WTC11 (cell line): ENCODE results near the gene PRKAR2A. TPM values are rescaled to one million over a fixed set of nuclear protein-coding genes. Genes with fewer than 3 reads are reported as not detected.

Source experiments
- CREB1 ChIP-seq: sonication (generic); formaldehyde crosslinking; IDR thresholded peaks from 2 replicates; pipeline ENCODE4 v1.8.0; 2023; ENCODE audit warnings: mild to moderate bottlenecking, missing genetic modification reagents
- ESRRA ChIP-seq: sonication (generic); formaldehyde crosslinking; IDR thresholded peaks from 2 replicates; pipeline ENCODE4 v1.8.1; 2022; ENCODE audit warnings: mild to moderate bottlenecking, missing genetic modification reagents, borderline replicate concordance
- GRHL2 ChIP-seq: fragments of 250-450 bp; sonication (Bioruptor Pico); IDR thresholded peaks from 2 replicates; pipeline ENCODE4 v1.8.0; 2022; ENCODE audit warnings: mild to moderate bottlenecking, moderate library complexity; ENCODE audit not compliant: insufficient replicate concordance, severe bottlenecking
- HMGA2 ChIP-seq: fragments of 250-450 bp; sonication (Bioruptor Pico); IDR thresholded peaks from 2 replicates; pipeline ENCODE4 v1.4.0; 2021; ENCODE audit warnings: mild to moderate bottlenecking, moderate library complexity
- MYBL2 ChIP-seq: sonication (generic); formaldehyde crosslinking; IDR thresholded peaks from 2 replicates; pipeline ENCODE4 v1.8.1; 2023; ENCODE audit warnings: mild to moderate bottlenecking, moderate library complexity, missing genetic modification reagents
- NFE2L1 ChIP-seq: sonication (generic); formaldehyde crosslinking; IDR thresholded peaks from 2 replicates; pipeline ENCODE4 v1.8.1; 2023; ENCODE audit warnings: missing genetic modification reagents
- PRRX2 ChIP-seq: fragments of 250-450 bp; sonication (Bioruptor Pico); IDR thresholded peaks from 2 replicates; pipeline ENCODE4 v1.8.0; 2021; ENCODE audit warnings: mild to moderate bottlenecking
- ZNF121 ChIP-seq: sonication (generic); formaldehyde crosslinking; IDR thresholded peaks from 2 replicates; pipeline ENCODE4 v1.8.0; 2023; ENCODE audit warnings: missing genetic modification reagents
- ZNF263 ChIP-seq: sonication (generic); formaldehyde crosslinking; IDR thresholded peaks from 2 replicates; pipeline ENCODE4 v1.8.1; 2022; ENCODE audit warnings: low read depth, mild to moderate bottlenecking, moderate library complexity, missing genetic modification reagents
- ZNF317 ChIP-seq: sonication (generic); formaldehyde crosslinking; IDR thresholded peaks from 2 replicates; pipeline ENCODE4 v1.8.1; 2023; ENCODE audit warnings: low read depth, mild to moderate bottlenecking, moderate library complexity, missing genetic modification reagents, borderline replicate concordance
- ZNF416 ChIP-seq: fragments of 250-450 bp; sonication (Bioruptor Pico); IDR thresholded peaks from 2 replicates; pipeline ENCODE4 v1.9.0; 2021; ENCODE audit warnings: mild to moderate bottlenecking, inconsistent platforms
- total RNA-seq: library from RNA; stranded (reverse); gene quantifications from 3 replicates; pipeline ENCODE4 v1.2.3, GENCODE V29; 2021
- TF ChIP-seq, protein P1 (sequence below): sonication (generic); formaldehyde crosslinking; IDR thresholded peaks from 2 replicates; pipeline ENCODE4 v1.8.1; 2023; ENCODE audit warnings: mild to moderate bottlenecking, missing genetic modification reagents, borderline replicate concordance
- TF ChIP-seq, protein P2 (sequence below): fragments of 250-450 bp; sonication (Bioruptor Pico); IDR thresholded peaks from 2 replicates; pipeline ENCODE4 v1.9.0; 2021; ENCODE audit warnings: mild to moderate bottlenecking, borderline replicate concordance
- TF ChIP-seq, protein P3 (sequence below): fragments of 250-450 bp; sonication (Bioruptor Pico); IDR thresholded peaks from 2 replicates; pipeline ENCODE4 v1.8.0; 2021; ENCODE audit warnings: mild to moderate bottlenecking
- TF ChIP-seq, protein P4 (sequence below): sonication (generic); formaldehyde crosslinking; IDR thresholded peaks from 2 replicates; pipeline ENCODE4 v1.8.1; 2023; ENCODE audit warnings: mild to moderate bottlenecking, moderate library complexity, missing genetic modification reagents
- TF ChIP-seq, protein P5 (sequence below): sonication (generic); formaldehyde crosslinking; IDR thresholded peaks from 2 replicates; pipeline ENCODE4 v1.8.1; 2023; ENCODE audit warnings: mild to moderate bottlenecking, missing genetic modification reagents
- TF ChIP-seq, protein P6 (sequence below): sonication (generic); formaldehyde crosslinking; IDR thresholded peaks from 2 replicates; pipeline ENCODE4 v1.8.1; 2022; ENCODE audit warnings: mild to moderate bottlenecking, moderate library complexity, missing genetic modification reagents
- TF ChIP-seq, protein P7 (sequence below): sonication (generic); formaldehyde crosslinking; conservative IDR thresholded peaks from 2 replicates; pipeline ENCODE4 v1.8.1; 2022; ENCODE audit warnings: mild to moderate bottlenecking, missing genetic modification reagents
- TF ChIP-seq, protein P8 (sequence below): sonication (generic); formaldehyde crosslinking; IDR thresholded peaks from 2 replicates; pipeline ENCODE4 v1.8.0; 2022; ENCODE audit warnings: mild to moderate bottlenecking, missing genetic modification reagents
- TF ChIP-seq, protein P9 (sequence below): sonication (generic); formaldehyde crosslinking; IDR thresholded peaks from 2 replicates; pipeline ENCODE4 v1.8.1; 2022; ENCODE audit warnings: low read depth, missing genetic modification reagents, borderline replicate concordance

Gene PRKAR2A
- total RNA-seq, 1 experiment from 2014 or later: 57.2 TPM

DNA sequence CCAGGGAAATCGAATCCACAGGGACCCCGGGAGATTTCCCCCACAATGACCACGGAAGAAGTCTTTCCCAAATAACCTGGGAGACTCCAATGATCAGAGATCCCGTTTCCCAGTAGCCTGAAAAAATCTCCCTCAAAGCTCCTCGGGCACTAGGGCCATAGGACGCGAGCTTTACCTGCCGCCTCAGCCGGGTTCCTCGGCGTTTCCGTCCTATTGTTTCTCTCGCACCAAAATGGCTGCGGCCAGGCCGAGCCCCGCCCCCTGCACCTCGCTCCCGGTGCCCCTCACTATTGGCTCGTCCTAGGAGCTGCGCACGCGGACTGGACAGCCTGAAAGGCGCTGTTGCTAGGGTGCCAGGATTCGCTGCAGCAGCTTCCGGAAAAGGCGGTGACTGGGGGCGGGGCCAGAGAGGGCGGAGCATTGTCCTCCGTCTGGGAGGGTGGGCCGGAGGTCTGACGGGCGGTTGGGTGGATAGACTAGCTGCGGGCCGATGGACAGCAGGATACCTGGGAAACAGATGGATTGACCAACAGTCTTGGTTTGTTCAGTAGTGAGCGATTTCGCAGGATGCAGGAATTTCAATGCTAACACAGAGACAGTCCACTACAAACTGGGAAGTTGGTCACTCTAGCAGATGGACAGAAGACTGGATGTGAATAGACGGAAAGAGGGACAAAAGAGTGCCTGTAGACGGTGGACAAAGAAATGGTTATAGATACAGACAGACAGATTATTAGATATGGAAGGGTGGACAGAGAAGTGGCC, 130.5 kb downstream of the PRKAR2A start, which contains the start of gene IP6K2 (continued):
- TF ChIP-seq, protein P1, sequence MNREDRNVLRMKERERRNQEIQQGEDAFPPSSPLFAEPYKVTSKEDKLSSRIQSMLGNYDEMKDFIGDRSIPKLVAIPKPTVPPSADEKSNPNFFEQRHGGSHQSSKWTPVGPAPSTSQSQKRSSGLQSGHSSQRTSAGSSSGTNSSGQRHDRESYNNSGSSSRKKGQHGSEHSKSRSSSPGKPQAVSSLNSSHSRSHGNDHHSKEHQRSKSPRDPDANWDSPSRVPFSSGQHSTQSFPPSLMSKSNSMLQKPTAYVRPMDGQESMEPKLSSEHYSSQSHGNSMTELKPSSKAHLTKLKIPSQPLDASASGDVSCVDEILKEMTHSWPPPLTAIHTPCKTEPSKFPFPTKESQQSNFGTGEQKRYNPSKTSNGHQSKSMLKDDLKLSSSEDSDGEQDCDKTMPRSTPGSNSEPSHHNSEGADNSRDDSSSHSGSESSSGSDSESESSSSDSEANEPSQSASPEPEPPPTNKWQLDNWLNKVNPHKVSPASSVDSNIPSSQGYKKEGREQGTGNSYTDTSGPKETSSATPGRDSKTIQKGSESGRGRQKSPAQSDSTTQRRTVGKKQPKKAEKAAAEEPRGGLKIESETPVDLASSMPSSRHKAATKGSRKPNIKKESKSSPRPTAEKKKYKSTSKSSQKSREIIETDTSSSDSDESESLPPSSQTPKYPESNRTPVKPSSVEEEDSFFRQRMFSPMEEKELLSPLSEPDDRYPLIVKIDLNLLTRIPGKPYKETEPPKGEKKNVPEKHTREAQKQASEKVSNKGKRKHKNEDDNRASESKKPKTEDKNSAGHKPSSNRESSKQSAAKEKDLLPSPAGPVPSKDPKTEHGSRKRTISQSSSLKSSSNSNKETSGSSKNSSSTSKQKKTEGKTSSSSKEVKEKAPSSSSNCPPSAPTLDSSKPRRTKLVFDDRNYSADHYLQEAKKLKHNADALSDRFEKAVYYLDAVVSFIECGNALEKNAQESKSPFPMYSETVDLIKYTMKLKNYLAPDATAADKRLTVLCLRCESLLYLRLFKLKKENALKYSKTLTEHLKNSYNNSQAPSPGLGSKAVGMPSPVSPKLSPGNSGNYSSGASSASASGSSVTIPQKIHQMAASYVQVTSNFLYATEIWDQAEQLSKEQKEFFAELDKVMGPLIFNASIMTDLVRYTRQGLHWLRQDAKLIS (CRISPR knock-in tag): no peak
- TF ChIP-seq, protein P2, sequence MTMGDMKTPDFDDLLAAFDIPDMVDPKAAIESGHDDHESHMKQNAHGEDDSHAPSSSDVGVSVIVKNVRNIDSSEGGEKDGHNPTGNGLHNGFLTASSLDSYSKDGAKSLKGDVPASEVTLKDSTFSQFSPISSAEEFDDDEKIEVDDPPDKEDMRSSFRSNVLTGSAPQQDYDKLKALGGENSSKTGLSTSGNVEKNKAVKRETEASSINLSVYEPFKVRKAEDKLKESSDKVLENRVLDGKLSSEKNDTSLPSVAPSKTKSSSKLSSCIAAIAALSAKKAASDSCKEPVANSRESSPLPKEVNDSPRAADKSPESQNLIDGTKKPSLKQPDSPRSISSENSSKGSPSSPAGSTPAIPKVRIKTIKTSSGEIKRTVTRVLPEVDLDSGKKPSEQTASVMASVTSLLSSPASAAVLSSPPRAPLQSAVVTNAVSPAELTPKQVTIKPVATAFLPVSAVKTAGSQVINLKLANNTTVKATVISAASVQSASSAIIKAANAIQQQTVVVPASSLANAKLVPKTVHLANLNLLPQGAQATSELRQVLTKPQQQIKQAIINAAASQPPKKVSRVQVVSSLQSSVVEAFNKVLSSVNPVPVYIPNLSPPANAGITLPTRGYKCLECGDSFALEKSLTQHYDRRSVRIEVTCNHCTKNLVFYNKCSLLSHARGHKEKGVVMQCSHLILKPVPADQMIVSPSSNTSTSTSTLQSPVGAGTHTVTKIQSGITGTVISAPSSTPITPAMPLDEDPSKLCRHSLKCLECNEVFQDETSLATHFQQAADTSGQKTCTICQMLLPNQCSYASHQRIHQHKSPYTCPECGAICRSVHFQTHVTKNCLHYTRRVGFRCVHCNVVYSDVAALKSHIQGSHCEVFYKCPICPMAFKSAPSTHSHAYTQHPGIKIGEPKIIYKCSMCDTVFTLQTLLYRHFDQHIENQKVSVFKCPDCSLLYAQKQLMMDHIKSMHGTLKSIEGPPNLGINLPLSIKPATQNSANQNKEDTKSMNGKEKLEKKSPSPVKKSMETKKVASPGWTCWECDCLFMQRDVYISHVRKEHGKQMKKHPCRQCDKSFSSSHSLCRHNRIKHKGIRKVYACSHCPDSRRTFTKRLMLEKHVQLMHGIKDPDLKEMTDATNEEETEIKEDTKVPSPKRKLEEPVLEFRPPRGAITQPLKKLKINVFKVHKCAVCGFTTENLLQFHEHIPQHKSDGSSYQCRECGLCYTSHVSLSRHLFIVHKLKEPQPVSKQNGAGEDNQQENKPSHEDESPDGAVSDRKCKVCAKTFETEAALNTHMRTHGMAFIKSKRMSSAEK: no peak
- TF ChIP-seq, protein P3, sequence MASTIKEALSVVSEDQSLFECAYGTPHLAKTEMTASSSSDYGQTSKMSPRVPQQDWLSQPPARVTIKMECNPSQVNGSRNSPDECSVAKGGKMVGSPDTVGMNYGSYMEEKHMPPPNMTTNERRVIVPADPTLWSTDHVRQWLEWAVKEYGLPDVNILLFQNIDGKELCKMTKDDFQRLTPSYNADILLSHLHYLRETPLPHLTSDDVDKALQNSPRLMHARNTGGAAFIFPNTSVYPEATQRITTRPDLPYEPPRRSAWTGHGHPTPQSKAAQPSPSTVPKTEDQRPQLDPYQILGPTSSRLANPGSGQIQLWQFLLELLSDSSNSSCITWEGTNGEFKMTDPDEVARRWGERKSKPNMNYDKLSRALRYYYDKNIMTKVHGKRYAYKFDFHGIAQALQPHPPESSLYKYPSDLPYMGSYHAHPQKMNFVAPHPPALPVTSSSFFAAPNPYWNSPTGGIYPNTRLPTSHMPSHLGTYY (CRISPR knock-in tag): no peak
- TF ChIP-seq PRRX2 (CRISPR knock-in tag) (no peak), GRHL2 (CRISPR knock-in tag) (no peak), ZNF416 (CRISPR knock-in tag) (no peak), MYBL2 (peak; percentile 91; the same call in 1 of the 2 replicates), ESRRA (CRISPR knock-in tag) (no peak), NFE2L1 (CRISPR knock-in tag) (no peak), ZNF263 (CRISPR knock-in tag) (no peak), ZNF121 (CRISPR knock-in tag) (no peak), HMGA2 (no peak), ZNF317 (CRISPR knock-in tag) (no peak), CREB1 (CRISPR knock-in tag) (no peak)
- TF ChIP-seq, protein P4, sequence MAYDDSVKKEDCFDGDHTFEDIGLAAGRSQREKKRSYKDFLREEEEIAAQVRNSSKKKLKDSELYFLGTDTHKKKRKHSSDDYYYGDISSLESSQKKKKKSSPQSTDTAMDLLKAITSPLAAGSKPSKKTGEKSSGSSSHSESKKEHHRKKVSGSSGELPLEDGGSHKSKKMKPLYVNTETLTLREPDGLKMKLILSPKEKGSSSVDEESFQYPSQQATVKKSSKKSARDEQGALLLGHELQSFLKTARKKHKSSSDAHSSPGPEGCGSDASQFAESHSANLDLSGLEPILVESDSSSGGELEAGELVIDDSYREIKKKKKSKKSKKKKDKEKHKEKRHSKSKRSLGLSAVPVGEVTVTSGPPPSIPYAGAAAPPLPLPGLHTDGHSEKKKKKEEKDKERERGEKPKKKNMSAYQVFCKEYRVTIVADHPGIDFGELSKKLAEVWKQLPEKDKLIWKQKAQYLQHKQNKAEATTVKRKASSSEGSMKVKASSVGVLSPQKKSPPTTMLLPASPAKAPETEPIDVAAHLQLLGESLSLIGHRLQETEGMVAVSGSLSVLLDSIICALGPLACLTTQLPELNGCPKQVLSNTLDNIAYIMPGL (CRISPR knock-in tag): no peak
- TF ChIP-seq, protein P5, sequence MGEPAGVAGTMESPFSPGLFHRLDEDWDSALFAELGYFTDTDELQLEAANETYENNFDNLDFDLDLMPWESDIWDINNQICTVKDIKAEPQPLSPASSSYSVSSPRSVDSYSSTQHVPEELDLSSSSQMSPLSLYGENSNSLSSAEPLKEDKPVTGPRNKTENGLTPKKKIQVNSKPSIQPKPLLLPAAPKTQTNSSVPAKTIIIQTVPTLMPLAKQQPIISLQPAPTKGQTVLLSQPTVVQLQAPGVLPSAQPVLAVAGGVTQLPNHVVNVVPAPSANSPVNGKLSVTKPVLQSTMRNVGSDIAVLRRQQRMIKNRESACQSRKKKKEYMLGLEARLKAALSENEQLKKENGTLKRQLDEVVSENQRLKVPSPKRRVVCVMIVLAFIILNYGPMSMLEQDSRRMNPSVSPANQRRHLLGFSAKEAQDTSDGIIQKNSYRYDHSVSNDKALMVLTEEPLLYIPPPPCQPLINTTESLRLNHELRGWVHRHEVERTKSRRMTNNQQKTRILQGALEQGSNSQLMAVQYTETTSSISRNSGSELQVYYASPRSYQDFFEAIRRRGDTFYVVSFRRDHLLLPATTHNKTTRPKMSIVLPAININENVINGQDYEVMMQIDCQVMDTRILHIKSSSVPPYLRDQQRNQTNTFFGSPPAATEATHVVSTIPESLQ (CRISPR knock-in tag): no peak
- TF ChIP-seq, protein P6, sequence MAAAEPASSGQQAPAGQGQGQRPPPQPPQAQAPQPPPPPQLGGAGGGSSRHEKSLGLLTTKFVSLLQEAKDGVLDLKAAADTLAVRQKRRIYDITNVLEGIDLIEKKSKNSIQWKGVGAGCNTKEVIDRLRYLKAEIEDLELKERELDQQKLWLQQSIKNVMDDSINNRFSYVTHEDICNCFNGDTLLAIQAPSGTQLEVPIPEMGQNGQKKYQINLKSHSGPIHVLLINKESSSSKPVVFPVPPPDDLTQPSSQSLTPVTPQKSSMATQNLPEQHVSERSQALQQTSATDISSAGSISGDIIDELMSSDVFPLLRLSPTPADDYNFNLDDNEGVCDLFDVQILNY (CRISPR knock-in tag): no peak
- TF ChIP-seq, protein P7, sequence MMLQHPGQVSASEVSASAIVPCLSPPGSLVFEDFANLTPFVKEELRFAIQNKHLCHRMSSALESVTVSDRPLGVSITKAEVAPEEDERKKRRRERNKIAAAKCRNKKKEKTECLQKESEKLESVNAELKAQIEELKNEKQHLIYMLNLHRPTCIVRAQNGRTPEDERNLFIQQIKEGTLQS (CRISPR knock-in tag): no peak
- TF ChIP-seq, protein P8, sequence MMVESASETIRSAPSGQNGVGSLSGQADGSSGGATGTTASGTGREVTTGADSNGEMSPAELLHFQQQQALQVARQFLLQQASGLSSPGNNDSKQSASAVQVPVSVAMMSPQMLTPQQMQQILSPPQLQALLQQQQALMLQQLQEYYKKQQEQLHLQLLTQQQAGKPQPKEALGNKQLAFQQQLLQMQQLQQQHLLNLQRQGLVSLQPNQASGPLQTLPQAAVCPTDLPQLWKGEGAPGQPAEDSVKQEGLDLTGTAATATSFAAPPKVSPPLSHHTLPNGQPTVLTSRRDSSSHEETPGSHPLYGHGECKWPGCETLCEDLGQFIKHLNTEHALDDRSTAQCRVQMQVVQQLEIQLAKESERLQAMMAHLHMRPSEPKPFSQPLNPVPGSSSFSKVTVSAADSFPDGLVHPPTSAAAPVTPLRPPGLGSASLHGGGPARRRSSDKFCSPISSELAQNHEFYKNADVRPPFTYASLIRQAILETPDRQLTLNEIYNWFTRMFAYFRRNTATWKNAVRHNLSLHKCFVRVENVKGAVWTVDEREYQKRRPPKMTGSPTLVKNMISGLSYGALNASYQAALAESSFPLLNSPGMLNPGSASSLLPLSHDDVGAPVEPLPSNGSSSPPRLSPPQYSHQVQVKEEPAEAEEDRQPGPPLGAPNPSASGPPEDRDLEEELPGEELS: no peak
- TF ChIP-seq, protein P9, sequence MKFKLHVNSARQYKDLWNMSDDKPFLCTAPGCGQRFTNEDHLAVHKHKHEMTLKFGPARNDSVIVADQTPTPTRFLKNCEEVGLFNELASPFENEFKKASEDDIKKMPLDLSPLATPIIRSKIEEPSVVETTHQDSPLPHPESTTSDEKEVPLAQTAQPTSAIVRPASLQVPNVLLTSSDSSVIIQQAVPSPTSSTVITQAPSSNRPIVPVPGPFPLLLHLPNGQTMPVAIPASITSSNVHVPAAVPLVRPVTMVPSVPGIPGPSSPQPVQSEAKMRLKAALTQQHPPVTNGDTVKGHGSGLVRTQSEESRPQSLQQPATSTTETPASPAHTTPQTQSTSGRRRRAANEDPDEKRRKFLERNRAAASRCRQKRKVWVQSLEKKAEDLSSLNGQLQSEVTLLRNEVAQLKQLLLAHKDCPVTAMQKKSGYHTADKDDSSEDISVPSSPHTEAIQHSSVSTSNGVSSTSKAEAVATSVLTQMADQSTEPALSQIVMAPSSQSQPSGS (CRISPR knock-in tag): no peak
